HG02759 (cell line): ENCODE data around the gene TACC2.
"Not testable (repeated sequence)": the region's sequence is repeated elsewhere in the genome, so short reads cannot be mapped to it uniquely, and the experiment has no call there.

Experiments
- ATAC-seq: cut with Tn5 transposase; IDR thresholded peaks from one replicate; pipeline ENCODE4 v1.9.1; 2021; ENCODE audit warnings: mild to moderate bottlenecking, moderate library complexity; ENCODE audit not compliant: unreplicated experiment

The TACC2 gene

GRCh38 chr10:121976607-121977006 lies 12.4 kb upstream of the TACC2 start:
- no peak for ATAC-seq

DNA sequence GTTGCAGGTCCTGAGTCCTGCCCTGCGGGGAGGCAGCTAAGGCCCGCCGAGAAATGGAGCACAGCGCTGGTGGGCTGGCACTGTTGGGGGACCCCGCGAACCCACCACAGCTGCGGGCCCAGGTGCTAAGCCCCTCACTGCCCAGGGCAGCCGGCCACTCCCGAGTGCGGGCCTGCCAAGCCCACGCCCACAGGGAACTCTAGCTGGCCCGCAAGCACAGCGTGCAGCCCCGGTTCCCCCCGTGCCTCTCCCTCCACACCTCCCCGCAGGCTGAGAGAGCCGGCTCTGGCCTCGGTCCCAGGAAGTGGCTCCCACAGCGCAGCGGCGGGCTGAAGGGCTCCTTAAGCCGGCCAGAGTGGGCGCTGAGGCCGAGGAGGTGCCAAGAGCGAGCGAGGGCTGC lies 10.5 kb upstream of the TACC2 start:
- ATAC-seq, result no peak

GRCh38 chr10:121981346-121981745 lies 7.6 kb upstream of the TACC2 start:
- ATAC-seq, result no peak

GRCh38 chr10:121983852-121984251 lies 5.1 kb upstream of the TACC2 start:
- ATAC-seq, result no peak

DNA sequence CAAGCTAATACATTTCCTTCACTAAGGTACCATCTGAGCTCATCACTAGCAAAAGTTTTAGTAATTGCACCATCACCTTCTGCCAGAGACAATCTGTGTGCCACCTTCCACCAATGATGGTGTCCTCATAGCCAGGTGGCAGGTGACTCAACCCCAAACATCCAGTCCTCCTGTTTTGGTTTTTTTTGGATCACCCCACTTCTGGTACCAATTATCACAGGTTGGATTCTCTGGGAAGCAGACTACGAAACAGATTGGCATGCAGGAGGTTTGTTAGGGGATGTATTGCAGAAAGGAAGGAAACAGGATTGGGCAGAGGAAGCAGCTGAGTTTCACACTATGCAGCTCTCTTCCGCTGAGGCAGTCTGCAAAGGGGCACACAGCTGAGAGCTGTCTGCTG lies 4.5 kb upstream of the TACC2 start:
- no peak for ATAC-seq

GRCh38 chr10:121990015-121990677 lies 1.2 kb downstream of the TACC2 start:
- no peak for ATAC-seq

DNA sequence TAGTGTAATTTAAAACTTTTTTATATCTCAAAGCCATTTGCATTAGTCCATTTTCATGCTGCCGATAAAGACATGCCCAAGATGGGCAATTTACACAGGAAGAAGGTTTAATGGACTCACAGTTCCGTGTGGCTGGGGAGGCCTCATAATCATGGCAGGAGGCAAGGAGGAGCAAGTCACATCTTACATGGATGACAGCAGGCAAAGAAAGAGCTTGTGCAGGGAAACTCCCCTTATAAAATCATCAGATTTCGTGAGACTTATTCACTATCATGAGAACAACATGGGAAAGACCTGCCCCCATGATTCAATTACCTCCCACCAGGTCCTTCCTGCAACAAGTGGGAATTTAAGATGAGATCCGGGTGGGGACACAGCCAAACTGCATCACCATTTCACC lies 2.8 kb downstream of the TACC2 start:
- not testable (repeated sequence) for ATAC-seq

DNA sequence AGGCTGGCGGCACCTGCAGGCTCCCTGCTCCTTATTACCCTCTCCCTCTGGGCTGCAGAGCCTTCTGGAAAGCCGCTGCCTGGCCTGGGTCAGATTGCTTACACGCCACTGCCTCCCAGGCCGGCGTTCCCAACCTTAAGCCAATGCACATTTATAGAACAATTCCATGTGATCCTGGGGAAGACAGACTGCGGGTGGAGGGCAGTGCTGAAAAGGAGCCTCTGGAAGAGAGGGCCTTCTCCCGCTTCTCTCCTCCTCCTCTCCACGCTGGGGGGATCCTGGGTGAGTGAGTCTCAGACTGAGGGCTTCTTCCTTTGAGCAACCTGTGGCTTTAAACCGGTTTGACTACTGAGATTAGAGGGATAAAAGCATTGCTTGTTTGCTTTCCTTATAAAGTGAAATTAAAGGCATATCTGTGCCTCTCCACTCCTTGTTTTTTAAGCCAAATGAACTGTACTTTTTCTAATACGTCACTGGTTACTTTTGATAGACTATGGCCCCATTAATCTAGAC lies 5.5 kb downstream of the TACC2 start:
- no peak for ATAC-seq

DNA sequence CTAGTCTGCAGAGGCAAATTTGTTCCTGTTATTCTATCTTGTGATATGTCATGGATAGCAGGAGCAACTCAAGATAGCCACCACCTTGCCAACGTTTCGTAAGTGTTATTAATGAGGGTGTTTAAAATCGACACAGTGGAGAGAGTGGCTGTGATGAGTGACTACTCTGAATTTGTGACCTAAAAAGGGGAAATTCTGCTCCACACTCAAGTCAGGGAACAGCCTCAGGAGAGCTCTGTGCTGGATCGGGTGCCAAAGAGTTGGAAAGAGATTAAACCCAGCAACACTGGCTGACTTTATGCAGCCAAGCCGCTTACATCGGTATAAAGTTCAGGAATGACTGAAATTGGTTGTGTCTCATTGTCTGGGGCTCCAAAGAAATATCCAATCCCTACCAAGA lies 9.5 kb downstream of the TACC2 start:
- ATAC-seq, result no peak

DNA sequence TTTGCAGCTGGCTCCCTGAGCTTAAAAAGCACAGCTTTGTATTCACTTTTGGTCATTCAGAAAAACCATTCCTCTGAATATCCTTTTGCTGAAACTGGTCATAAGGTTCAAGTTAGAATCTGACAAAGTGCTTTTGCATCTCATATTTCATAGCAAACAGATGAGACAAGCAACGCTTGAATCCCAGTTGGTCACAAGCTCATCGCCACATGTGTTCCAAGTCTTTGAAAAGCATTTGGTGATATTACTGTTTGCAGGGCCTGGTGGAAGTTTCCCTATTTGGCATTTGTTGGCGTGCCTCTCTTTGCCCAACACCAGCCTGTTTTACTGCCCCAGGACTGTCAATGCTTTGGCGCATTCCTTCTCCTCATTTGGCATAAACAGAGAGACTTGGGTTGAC lies 10.3 kb downstream of the TACC2 start:
- no peak for ATAC-seq

- no peak for ATAC-seq
These were observed 12.7 kb downstream of the TACC2 start for GRCh38 chr10:122001698-122002097.

DNA sequence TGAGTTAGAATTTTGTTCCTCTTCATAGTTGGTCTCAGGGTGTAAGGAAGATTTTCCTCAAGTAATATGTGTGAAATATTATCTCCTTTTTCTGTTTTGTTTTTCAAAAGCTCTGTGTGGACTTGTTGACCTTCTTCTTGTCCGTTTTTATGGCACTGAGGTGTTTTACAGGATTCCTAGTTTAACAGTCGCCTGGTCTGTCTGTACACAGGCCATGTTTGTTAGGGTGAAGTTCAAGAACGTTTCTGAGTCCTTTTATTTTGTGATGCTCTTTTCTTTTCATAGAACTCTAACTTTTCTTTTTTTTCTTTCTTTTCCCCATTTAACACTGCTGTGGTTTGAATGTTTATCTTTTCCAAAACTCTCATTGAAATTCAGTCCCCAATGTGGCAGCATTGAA lies 18.5 kb downstream of the TACC2 start:
- ATAC-seq, result no peak

DNA sequence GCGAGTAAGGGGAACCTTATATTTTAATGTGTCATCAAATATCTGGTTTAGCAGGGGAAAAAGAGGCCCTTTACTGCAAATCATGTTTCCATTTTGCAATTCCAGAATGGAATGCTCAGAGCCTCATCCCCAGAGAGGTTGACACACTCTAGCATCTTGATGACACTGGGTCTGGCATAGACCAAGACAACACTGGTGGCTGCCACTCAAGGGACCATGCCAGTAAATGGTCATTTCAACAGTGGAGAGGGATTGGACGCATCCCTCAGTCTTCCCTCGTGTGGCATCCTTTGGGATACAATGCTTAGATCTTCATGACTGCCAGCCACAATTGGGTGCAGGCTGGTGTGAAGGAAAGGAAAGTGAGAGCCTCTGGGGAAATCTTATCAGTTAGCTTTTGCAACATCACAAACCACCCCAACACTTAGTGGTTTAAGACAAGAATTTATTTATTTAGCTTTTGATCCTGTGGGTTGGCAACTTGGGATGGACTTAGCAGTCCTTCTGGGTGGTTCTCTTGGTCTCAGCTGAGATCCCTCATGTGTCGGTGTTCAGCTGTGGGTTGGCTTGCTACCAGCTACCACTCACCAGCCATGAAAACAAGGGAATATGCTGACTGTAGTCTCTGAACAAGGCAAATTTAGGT lies 21.6 kb downstream of the TACC2 start:
- no peak for ATAC-seq

GRCh38 chr10:122012731-122013130 lies 23.8 kb downstream of the TACC2 start:
- no peak for ATAC-seq

DNA sequence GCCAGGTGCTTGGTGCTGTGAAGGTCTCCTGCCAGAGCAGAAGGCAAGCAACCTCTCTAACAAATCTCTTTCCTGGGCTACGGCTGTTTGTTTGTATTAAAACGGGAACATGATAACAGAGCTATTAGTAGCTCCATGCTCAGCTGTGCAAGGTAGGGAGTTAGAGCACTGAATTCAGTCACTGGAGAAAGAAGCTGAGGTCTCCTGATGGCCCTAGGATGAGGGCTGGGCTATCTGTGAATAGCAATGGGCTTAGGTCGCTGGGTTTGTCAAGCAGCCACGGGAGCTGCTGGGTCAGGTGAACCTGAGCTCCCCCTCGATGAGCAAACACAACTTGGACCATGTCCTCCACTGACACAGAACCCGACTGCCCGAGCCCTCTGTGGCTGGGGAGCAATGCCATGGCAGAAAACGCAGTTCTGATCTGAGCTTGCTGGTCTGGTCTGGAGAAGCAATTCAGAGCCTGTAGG lies 24.4 kb downstream of the TACC2 start:
- ATAC-seq, result no peak

DNA sequence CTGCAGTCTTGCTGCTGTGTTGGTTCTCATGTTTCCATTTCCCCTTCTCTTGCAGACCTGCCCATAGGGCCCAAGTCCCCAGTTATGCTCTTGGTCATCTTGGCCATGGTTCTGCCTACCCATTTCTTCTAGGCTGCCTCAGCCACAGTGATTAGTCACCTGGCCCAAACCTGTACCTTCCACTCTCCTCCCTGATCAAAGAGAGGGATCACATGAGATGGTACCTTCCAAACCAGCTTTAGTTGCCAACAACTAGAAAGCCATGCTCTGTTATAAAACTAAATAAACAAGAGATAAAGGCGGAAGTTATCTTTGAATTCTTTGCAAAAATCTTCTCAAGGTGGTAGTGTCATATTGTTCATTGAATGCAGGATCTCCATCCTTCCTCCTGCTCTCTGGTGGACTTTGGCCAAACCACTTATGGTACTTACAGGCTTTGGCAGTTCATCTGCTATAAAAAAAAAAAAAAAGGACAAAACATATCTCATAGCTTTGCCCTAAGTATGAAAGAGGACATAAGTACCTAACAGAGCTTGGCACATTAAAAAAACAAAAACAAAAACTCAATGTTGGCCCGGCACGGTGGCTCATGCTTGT lies 25.8 kb downstream of the TACC2 start:
- no peak for ATAC-seq

DNA sequence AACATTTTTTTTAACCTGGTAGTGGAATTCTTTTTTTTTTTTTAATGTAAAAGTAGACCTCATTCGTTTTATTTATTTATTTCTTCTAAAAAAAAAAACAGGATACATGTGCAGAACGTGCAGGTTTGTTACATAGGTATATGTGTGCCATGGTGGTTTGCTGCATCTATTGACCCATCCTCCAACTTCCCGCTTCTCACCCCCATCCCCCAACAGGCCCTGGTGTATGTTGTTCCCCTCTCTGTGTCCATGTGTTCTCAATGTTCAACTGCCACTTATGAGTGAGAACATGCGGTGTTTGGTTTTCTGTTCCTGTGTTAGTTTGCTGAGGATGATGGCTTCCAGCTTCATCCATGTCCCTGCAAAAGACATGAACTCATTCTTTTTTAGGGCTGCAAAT lies 29.0 kb downstream of the TACC2 start:
- ATAC-seq, result not testable (repeated sequence)

DNA sequence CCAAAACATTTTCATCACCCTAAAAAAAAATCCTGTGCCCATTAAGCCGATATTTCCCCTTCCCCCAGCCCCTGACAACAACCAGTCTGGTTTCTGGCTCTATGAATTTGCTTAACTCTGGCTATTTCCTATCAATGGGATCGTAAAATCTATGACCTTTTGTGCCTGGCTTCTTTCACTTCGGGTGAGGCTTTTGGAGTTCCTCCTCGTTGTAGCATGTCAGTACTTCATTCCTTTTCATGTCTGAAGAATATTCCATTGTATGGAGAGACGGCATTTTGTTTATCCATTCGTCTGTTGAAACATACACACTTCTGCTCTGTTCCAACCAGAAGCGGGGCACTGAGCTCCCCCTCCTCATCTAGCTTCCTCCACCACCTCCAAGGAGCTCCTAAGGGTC lies 29.5 kb downstream of the TACC2 start:
- no peak for ATAC-seq

DNA sequence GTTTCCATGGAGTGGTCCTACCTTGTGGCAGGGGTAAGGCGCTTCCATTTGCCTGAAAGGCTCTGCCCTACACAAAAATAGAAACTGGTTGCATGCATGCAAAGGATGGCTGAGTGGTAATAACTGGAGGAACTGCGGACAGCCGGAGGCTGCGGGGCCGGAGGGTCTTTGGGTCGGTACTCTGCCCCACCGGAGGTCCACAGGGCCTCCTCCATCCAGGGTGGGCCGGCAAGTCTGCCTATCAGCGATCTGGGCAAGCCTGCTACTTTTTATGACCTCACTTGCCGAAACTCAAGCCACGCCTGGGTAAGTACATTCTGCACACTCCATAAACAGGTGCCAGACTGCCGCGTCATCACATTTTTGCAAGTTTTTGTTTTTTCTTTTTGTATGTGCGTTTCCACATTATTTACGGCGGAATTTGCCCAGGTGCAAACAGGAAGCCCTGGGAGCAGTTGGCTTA lies 30.0 kb downstream of the TACC2 start:
- ATAC-seq, result no peak

DNA sequence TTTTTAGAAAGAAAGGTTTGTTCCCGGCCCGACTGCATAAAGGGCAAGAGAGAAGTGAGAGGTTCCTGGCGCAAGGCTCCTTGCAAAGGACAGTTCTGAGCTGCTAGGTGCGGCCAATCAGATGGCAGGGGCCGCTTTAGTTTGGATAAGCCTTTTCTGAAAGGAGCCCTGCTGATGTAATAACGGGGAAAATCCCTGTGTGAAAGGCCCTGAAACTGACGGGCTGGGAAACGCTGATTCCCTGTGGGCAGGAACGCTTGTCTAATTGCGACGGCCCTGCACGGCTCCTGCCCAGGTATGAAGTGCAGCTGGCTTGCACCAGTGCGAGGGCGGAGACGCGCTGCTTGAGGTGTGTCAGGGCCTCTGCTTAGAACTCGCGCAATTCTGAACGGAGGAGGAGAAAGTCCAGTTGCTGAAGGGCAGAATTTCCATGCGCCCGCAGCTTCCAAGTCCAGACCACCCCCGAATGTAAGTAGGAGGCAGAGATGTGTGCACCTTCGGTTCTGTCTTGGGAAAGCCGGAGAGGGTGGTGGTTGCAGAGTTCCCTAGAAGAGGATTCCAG lies 30.5 kb downstream of the TACC2 start:
- ATAC-seq, result no peak

- ATAC-seq, result no peak
These were observed 31.3 kb downstream of the TACC2 start for GRCh38 chr10:122020226-122020625.

- no peak for ATAC-seq
These were observed 32.4 kb downstream of the TACC2 start for GRCh38 chr10:122021379-122021778.
